ENCODE measurements around the gene BCL2L14.

- TF ChIP-seq, protein P1, sequence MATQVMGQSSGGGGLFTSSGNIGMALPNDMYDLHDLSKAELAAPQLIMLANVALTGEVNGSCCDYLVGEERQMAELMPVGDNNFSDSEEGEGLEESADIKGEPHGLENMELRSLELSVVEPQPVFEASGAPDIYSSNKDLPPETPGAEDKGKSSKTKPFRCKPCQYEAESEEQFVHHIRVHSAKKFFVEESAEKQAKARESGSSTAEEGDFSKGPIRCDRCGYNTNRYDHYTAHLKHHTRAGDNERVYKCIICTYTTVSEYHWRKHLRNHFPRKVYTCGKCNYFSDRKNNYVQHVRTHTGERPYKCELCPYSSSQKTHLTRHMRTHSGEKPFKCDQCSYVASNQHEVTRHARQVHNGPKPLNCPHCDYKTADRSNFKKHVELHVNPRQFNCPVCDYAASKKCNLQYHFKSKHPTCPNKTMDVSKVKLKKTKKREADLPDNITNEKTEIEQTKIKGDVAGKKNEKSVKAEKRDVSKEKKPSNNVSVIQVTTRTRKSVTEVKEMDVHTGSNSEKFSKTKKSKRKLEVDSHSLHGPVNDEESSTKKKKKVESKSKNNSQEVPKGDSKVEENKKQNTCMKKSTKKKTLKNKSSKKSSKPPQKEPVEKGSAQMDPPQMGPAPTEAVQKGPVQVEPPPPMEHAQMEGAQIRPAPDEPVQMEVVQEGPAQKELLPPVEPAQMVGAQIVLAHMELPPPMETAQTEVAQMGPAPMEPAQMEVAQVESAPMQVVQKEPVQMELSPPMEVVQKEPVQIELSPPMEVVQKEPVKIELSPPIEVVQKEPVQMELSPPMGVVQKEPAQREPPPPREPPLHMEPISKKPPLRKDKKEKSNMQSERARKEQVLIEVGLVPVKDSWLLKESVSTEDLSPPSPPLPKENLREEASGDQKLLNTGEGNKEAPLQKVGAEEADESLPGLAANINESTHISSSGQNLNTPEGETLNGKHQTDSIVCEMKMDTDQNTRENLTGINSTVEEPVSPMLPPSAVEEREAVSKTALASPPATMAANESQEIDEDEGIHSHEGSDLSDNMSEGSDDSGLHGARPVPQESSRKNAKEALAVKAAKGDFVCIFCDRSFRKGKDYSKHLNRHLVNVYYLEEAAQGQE (IDR thresholded peaks at IDR 0.05; ENCODE audit: insufficient replicate concordance, low read depth): no peak
- TF ChIP-seq, protein P2, sequence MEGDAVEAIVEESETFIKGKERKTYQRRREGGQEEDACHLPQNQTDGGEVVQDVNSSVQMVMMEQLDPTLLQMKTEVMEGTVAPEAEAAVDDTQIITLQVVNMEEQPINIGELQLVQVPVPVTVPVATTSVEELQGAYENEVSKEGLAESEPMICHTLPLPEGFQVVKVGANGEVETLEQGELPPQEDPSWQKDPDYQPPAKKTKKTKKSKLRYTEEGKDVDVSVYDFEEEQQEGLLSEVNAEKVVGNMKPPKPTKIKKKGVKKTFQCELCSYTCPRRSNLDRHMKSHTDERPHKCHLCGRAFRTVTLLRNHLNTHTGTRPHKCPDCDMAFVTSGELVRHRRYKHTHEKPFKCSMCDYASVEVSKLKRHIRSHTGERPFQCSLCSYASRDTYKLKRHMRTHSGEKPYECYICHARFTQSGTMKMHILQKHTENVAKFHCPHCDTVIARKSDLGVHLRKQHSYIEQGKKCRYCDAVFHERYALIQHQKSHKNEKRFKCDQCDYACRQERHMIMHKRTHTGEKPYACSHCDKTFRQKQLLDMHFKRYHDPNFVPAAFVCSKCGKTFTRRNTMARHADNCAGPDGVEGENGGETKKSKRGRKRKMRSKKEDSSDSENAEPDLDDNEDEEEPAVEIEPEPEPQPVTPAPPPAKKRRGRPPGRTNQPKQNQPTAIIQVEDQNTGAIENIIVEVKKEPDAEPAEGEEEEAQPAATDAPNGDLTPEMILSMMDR (IDR thresholded peaks at IDR 0.05; ENCODE audit: insufficient read depth, low read length): no peak
- no peak for TF ChIP-seq GABPA (IDR thresholded peaks at IDR 0.05; ENCODE audit: low read depth)
- no peak for TF ChIP-seq POLR2AphosphoS5 (IDR thresholded peaks at IDR 0.05; ENCODE audit: low read depth)
Measured at GRCh38 chr12:12088147-12088546, 17.4 kb downstream of the BCL2L14 start.
